Measurements from ENCODE around the gene CAPN5.

CAPN5 gene

DNA sequence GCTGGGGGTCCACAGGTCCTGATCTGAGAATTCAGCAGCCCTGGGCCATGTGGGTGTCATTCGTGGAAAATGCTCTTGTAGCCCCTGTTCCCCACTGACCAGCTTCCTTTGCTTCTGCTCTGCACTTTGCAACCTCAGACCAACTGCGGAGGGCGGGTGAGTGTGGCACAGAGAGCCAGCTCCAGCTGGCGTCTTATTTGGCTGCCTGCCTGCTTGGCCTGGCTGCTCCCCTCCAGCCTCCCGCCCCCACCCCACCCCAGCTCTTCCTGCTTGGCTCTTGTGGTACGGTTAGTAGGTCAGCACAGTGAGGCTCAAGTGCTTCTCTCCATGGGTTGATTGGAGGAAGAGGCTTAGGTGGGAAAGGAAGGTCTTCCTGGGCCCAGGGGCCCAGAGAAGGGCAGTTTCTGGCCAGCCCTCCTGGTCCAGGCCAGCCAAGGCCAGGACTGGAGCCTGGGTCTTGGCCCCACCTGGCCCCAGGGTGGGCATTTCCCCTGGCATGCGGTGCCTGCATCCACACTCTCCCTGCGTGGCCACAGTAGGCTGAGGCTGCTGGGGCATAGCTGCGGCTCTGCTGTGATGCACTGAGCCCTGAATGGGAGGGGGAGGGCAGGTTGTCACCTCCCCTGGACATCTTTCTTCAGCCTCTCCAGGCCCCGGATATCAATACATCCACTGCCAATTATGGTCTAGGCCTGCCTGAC is 87.8 kb downstream of the CAPN5 start:
- DNase-seq = peak; percentile 55

DNA sequence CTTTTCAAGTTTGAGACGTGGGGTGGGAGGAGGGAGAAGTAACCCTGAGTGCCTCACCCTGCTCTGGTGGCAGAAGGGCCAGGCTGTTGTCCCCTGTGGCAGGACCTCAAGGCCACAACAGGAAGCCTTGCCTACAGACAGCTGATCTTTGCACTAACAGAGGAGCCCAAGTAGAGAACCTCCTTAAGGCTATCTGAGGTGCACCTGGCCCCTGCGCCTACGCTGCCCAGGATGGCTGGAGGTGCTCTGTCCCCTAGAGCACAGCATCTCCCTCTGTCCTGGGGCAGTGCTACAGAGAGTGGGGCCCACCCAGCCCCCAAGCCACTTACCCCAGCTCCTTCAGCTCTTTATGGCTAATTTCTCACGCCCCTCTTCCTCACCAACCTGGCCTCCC is 88.3 kb downstream of the CAPN5 start:
- peak; percentile 7 for DNase-seq

GRCh38 chr11:77155556-77156130 is 88.9 kb downstream of the CAPN5 start:
- no peak for DNase-seq

GRCh38 chr11:77156396-77157195 is 89.8 kb downstream of the CAPN5 start:
- no peak for DNase-seq

GRCh38 chr11:77158041-77158695 is 91.4 kb downstream of the CAPN5 start:
- DNase-seq = no peak

GRCh38 chr11:77159219-77159936 is 92.6 kb downstream of the CAPN5 start:
- no peak for DNase-seq

DNA sequence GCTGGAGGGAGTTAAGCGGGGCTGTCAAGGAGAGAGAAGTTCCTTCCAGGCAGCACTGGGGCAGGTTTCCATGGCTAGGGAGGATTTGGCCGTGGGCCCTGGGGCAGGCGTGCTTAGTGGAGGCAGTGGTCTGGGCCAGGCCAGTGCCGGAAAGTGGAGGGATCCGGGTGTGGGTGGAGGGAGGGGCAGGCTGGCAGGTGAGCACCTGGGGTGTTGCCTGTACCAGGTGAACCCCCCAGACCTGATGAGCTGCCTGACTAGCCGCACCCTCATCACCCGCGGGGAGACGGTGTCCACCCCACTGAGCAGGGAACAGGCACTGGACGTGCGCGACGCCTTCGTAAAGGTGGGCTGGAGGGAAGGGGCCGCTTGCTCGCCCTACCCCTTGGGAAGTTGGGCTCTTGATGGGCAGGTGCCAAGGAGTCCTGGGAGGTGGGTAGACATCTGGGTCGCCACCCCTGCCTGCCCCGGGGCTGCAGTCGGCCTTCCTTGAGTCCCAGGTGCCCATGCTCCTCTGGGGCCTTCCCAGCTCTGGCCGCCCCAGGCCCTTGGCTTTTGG is 93.2 kb downstream of the CAPN5 start:
- DNase-seq = no peak

GRCh38 chr11:77163271-77163670 is 96.5 kb downstream of the CAPN5 start:
- DNase-seq = no peak

- DNase-seq = no peak
Observed at GRCh38 chr11:77165066-77165465, 98.3 kb downstream of the CAPN5 start.

- no peak for DNase-seq
Observed at GRCh38 chr11:77166021-77166420, 99.2 kb downstream of the CAPN5 start.

DNA sequence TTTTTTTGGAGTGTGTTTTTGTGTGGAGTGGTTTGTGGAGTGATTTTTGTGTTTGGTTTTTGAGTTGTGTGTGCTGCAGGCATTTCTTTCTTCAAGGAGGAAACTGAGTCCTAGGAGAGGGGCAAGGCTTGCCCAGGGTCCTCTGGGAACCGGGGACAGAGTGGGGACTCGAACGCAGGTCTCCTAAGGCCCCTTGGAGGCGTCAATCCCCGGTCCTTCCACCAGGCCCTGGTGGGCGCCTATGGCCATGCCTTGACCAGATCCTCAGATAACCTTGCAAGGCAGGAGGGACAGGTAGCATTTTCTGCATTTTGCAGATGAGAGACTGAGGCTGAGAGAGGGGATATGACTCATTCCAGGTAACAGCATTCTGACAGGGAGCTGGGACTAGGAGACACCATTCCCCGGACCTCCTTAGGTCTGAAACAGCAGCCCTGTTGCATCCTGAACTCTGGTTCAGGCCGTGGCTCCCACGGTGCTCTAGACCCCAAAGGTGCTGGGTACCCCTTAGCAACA is 100.4 kb downstream of the CAPN5 start:
- no peak for DNase-seq

DNA sequence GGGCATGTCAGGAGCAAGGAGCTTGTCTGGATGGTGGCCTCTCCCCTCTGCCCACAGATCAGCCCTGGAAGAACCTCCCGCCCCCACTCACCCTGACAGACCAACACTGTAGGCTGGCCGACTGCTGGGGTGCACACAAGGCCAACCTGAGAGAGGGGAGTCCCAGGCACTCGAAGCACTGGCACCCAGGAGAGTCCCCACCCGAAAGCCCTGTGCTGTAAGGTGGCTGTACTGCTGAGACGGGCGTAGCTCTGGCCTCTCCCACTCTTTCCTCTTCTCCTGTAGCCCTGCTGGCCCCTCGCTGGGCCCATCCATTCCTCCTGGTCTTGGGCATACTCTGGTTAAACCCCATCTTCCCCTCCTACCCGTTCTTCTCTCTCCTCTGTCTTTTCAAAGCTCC is 101.0 kb downstream of the CAPN5 start:
- no peak for DNase-seq

DNA sequence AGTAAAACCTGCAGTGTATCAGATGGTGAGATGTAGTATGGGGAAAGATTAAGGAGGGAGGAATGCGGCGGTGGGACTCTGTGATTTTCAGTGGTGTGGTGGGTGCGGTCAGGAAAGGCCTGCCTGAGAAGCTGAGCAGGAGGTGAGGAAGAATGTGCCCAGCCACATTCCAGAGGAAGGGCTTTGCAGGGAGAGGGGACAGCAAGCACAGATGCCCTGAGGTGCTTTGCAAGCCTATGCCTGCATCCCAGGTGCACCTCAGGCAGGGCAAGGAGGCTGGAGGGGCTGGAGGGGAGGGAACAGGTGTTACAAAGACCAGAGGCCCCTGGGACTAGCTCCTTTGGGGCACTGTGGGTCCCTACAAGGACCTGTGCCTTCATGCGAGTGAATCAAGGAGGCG is 103.3 kb downstream of the CAPN5 start:
- DNase-seq = no peak

DNA sequence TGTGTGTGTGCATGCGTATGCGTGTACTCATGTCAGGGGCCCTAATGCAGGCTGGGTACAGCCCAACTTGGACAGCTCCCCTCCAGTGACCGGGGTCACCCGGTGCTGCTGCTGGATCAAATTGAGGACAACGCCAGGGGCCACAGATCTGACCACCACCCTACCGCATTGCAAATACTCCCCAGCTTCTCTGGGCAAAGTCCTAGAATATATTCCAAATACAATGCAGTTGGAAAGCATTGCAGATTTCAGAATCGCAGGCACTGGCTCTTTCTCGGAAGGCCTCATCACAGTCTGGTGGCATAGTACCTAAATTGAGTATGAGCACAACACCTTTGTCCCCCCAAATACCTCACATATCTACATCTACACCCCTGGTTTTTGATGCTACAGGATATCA is 104.5 kb downstream of the CAPN5 start:
- no peak for DNase-seq

DNA sequence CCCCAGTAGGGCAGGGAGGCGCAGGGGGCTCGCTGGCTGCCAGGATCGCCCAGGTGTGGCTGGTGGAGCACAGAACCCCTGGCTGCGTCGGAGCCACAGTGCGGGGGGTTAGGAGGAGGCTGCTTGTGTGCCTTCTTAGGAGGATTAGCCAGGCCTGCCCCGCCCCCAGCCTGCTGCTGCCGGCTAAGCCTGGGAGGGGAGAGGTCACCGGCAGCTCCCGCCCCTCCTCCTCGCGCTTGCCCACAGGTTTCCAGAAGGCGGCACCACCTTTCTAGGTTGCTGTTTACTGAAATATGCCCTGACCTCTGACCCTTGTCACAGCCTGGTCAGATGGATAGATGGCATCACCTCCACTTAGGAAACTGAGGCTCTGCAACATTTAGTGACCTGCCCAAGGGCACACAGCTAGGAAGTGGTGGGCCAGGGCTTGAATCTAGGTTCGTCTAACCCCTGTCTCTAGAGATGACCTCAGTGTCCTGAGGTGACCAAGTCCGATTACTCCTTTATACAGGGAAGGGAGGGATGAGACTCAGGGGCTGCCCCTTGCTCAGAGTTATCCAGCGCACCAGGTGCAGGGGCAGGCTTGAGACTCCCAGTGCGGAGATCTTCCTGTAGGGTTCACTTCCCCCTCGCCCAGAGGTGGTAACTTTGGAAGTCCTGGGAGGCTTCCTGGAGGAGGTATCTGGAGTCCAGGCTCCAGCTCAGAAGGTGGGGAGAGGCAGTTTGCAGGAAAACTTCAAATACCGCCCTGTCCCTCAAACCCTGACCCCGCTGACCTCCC is 105.3 kb downstream of the CAPN5 start:
- DNase-seq = no peak

GRCh38 chr11:77172666-77172982 is 105.9 kb downstream of the CAPN5 start:
- no peak for DNase-seq

DNA sequence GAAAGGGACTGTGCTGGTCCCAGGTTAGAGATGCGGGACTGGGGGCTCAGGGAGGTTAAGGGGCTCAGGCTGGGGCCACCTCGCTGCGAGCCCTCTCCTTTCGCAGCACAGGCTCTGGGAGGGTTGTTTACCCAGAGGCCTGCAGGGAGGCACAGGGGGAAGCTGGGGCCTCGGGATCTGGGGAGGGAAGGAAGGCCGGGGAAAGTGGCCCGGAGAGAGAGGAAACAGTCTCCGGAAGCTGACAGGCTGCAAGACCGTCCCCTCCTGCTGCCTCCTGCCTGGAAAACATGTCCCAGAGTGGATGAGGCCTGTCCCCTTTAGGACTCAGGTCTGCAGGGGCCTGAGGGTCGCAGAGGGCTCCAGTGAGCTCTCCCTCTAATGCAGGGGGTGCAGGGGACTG is 106.7 kb downstream of the CAPN5 start:
- no peak for DNase-seq

- DNase-seq = no peak
Observed at GRCh38 chr11:77174559-77174958, 107.8 kb downstream of the CAPN5 start.

GRCh38 chr11:77175021-77175842 is 108.5 kb downstream of the CAPN5 start:
- DNase-seq = peak; percentile 24
